NT2/D1 (cell line): ENCODE measurements around the gene TRAF7.

ENCODE experiments used
- SUZ12 ChIP-seq: IDR thresholded peaks from 2 replicates; pipeline ENCODE4 v1.6.1; 2011; ENCODE audit not compliant: insufficient read length, insufficient read depth; ENCODE audit errors: extremely low read depth
- YY1 ChIP-seq: IDR thresholded peaks from 2 replicates; pipeline ENCODE4 v1.6.1; 2011; ENCODE audit not compliant: insufficient read length, insufficient read depth
- ZNF274 ChIP-seq: IDR thresholded peaks from 2 replicates; pipeline ENCODE4 v1.6.1; 2011; ENCODE audit warnings: mild to moderate bottlenecking, low read depth, low read length

DNA sequence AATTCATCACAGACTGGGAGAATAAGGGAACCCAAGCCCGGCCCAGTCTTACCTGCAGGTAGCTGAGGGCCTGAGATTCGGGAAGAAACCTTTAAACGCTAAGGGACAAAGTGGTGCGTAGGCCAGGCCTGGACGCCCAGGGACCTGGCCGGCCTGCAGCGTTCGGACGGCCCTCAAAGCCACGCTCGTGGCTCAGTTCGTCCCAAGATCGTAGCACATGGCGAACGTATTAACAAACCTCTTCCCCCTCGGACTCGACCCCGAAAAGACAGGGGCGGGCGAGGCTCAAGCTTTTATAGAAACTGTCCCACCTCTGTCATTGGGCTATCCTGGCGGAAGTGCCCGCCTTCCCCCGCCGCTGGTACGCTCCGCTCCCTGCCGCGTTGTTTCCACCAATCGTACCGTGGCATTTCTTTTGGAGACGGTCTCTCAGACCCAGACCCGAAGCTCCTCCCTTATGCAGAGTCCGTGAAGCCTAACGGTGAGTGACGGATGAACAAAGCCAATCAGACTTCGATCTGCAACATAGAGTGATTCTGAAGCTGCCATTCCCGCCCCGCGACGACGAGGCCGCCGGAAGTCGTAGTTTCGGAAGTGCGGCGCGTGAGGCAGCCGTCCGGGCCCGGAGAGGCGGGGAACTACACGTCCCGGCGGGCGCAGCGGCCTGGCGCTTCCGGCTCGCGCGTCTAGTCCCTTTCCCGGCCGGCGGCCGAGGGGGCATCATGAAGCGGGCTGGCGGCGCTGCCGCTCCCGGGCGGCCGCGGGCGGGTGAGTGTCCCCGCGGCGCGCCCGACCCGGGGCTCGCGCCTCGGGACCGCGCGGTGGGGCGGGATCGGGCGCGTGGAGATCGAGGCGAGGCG is at the start of gene TRAF7:
- TF ChIP-seq YY1 (no peak), SUZ12 (no peak), ZNF274 (no peak)
